NT2/D1 (cell line): ENCODE data around the gene FRS2.

Experiments used
- SUZ12 ChIP-seq: IDR thresholded peaks from 2 replicates; pipeline ENCODE4 v1.6.1; 2011; ENCODE audit not compliant: insufficient read length, insufficient read depth; ENCODE audit errors: extremely low read depth
- YY1 ChIP-seq: IDR thresholded peaks from 2 replicates; pipeline ENCODE4 v1.6.1; 2011; ENCODE audit not compliant: insufficient read length, insufficient read depth

DNA sequence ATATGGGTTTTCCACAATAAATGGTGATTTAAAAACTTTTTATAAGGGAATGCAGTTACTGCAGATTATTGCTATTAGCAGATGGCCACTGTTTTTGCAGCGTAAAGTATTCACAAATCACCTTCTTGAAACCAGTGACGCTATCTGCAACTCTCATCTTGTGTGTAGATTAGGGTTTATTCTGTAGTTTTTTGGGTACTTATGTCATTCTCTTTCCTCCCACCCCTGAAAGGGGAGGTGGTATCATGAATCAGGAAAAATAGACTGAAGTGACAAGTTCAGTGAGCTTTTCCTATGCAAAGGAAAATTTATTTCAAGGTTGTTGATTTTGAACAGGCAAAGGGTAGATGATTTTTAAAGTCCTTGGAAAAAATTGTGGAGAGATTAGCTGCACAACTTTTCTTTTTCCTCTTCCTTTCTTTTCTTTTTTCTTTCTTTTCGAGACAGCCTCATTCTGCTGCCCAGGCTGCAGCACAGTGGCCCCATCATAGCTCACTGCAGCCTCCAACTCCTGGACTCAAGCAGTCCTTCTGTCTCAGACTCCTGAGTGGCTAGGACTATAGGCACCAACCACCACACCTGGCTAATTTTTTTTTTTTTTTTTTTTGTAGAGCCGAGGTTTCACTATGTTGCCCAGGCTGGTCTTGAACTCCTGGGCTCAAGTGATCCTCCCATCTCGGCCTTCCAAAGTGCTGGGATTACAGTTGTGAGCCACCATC is 1.6 kb downstream of the FRS2 start:
- TF ChIP-seq YY1, result no peak
- no peak for TF ChIP-seq SUZ12
